ENCODE results near the gene IRX4.

Gene IRX4

DNA sequence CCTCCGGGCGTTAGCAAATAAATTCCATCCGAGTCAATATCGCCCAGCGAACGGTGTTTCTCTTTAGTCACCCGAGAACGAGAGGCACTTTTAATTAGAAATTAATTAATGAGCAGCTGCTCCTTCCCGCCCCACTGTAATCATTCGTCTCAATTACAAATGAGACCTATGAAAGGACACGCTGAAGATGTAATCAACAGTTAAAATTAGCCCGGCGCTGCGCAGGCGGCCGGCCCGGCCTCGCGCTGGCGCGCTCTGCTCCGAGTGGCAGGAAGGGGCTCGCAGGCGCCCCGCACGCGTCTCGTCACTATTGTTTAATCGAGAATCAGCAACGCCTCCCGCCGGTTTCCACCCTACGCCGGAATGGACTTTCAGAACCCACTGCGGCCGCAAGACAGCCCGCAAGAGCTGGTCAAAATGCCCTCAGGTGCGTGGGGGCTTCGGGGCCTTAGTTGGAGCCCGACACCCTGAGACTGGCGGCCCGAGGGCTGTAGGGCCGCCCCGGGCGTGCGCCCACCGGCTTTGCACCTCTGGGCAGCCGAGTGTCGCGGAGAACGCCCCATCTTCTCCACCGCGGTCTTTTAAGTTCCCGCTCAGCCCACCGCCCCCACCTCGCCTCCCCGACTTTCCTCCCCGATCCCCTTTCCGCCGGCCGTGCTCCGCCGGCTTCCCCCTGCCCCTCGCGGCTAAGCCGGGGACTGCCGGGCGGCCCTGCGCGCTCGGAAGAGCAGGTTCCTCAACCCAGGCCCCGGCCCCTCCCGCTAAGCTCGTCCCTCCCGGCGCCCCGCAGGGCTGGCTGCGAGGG, 597 bp upstream of the IRX4 start:
- Histone ChIP-seq H3K4me3 (IDR thresholded peaks at IDR 0.05; ENCODE audit: insufficient read depth, low read depth, low read length) (no peak overlapping the region), H3K4me2 (no peak overlapping the region), H3K4me1 (ENCODE audit: low read depth, poor library complexity, severe bottlenecking) (no peaks in the 10 kb centered on the region), H3K36me3 (ENCODE audit: insufficient read depth) (no peaks in the 10 kb centered on the region), H2AFZ (ENCODE audit: low read depth) (no peak overlapping the region), H3K9ac (no peak overlapping the region), H3K79me2 (ENCODE audit: insufficient read depth, low read depth) (no peaks in the 10 kb centered on the region), H4K20me1 (ENCODE audit: insufficient read depth) (no peaks in the 10 kb centered on the region), H3K27ac (no peak overlapping the region), H3K27me3 (ENCODE audit: insufficient read depth, low read depth) (0 out of 2 replicates have a peak, but pooled peaks cover 2% of the 10 kb centered on the region)
- TF ChIP-seq, protein P1, sequence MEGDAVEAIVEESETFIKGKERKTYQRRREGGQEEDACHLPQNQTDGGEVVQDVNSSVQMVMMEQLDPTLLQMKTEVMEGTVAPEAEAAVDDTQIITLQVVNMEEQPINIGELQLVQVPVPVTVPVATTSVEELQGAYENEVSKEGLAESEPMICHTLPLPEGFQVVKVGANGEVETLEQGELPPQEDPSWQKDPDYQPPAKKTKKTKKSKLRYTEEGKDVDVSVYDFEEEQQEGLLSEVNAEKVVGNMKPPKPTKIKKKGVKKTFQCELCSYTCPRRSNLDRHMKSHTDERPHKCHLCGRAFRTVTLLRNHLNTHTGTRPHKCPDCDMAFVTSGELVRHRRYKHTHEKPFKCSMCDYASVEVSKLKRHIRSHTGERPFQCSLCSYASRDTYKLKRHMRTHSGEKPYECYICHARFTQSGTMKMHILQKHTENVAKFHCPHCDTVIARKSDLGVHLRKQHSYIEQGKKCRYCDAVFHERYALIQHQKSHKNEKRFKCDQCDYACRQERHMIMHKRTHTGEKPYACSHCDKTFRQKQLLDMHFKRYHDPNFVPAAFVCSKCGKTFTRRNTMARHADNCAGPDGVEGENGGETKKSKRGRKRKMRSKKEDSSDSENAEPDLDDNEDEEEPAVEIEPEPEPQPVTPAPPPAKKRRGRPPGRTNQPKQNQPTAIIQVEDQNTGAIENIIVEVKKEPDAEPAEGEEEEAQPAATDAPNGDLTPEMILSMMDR (conservative IDR thresholded peaks at IDR 0.05; ENCODE audit: low read depth, low read length), result no peak

- Histone ChIP-seq H3K4me3 (IDR thresholded peaks at IDR 0.05; ENCODE audit: insufficient read depth, low read depth, low read length) (no peak overlapping the region), H3K9ac (no peak overlapping the region), H2AFZ (ENCODE audit: low read depth) (no peak overlapping the region), H3K36me3 (ENCODE audit: insufficient read depth) (no peaks in the 10 kb centered on the region), H3K79me2 (ENCODE audit: insufficient read depth, low read depth) (no peaks in the 10 kb centered on the region), H3K4me1 (ENCODE audit: low read depth, poor library complexity, severe bottlenecking) (no peaks in the 10 kb centered on the region), H3K27me3 (ENCODE audit: insufficient read depth, low read depth) (0 out of 2 replicates have a peak, but pooled peaks cover 2% of the 10 kb centered on the region), H4K20me1 (ENCODE audit: insufficient read depth) (no peaks in the 10 kb centered on the region), H3K4me2 (no peak overlapping the region), H3K27ac (no peak overlapping the region)
- TF ChIP-seq, protein P1 (conservative IDR thresholded peaks at IDR 0.05; ENCODE audit: low read depth, low read length), result no peak
Measured at GRCh38 chr5:1881731-1882336, 891 bp downstream of the IRX4 start.

DNA sequence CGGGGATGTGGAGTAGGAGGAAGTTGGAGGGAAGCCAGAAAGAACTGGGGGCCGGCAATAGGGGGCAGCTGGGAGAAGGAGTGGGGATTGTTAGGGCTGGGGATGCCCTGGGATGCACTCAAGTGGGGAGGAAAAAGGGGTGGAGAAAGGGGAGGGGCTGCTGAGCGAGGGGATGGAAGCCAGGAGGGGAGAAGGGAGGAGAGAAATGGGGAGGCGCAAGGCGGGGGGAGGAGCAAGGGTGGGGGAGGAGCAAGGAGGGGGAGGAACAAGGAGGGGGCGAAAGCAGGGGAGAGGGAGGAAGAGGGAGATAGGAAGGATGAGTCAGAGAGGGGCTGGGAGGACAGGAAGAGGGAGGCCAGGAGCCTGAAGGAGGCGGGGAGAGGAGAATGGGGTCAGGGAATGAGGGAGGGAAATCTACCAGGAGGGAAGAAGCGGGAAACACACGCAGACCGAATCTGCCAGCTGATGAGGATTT, 1.6 kb downstream of the IRX4 start:
- Histone ChIP-seq H4K20me1 (ENCODE audit: insufficient read depth) (no peaks in the 10 kb centered on the region), H3K4me3 (IDR thresholded peaks at IDR 0.05; ENCODE audit: insufficient read depth, low read depth, low read length) (no peak overlapping the region), H3K79me2 (ENCODE audit: insufficient read depth, low read depth) (no peaks in the 10 kb centered on the region), H3K36me3 (ENCODE audit: insufficient read depth) (no peaks in the 10 kb centered on the region), H3K27me3 (ENCODE audit: insufficient read depth, low read depth) (0 out of 2 replicates have a peak, but pooled peaks cover 2% of the 10 kb centered on the region), H3K9ac (no peak overlapping the region), H3K4me1 (ENCODE audit: low read depth, poor library complexity, severe bottlenecking) (no peaks in the 10 kb centered on the region), H3K4me2 (no peak overlapping the region), H3K27ac (no peak overlapping the region), H2AFZ (ENCODE audit: low read depth) (no peak overlapping the region)
- TF ChIP-seq, protein P1 (conservative IDR thresholded peaks at IDR 0.05; ENCODE audit: low read depth, low read length), result no peak

DNA sequence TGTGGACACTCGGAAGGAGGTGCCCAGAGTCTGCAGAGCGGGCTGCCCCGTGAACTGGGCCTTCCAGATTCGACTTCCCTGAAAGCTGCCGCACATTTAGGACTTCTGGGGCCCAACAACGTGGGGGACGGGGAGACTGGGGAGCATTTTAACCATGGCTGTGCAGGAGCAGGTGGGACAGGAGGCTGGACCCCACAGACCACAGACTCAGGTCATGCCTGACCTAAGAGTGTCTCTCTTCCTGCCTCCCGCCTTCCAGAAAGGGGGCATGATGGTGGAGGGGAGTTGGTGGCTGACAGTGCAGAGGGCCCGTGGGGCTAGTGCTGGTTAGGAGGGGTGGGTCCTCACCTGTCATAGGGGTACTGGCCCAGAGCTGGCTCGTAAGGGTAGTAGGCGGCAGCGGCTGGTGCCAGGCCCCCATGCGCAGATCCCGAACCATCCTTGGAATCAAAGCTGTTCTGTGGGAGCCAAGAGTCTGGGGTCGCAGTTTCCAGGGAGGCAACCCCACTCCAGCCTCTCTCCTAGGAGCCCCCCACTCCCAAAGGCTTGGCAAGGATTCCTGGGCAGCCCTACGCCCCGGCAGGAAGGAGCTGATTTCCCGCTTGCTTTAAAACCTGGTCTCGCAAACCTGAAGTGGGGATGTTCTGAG, 2.2 kb downstream of the IRX4 start:
- TF ChIP-seq, protein P1 (conservative IDR thresholded peaks at IDR 0.05; ENCODE audit: low read depth, low read length), result no peak
- no peak overlapping the region for H3K4me2 ChIP-seq
- no peak overlapping the region for H3K27ac ChIP-seq
- no peaks in the 10 kb centered on the region for H3K36me3 ChIP-seq (ENCODE audit: insufficient read depth)
- H2AFZ ChIP-seq (ENCODE audit: low read depth), result no peak overlapping the region
- no peaks in the 10 kb centered on the region for H4K20me1 ChIP-seq (ENCODE audit: insufficient read depth)
- H3K4me1 ChIP-seq (ENCODE audit: low read depth, poor library complexity, severe bottlenecking), result no peaks in the 10 kb centered on the region
- no peak overlapping the region for H3K4me3 ChIP-seq (IDR thresholded peaks at IDR 0.05; ENCODE audit: insufficient read depth, low read depth, low read length)
- no peak overlapping the region for H3K9ac ChIP-seq
- 0 out of 2 replicates have a peak, but pooled peaks cover 2% of the 10 kb centered on the region for H3K27me3 ChIP-seq (ENCODE audit: insufficient read depth, low read depth)
- H3K79me2 ChIP-seq (ENCODE audit: insufficient read depth, low read depth), result no peaks in the 10 kb centered on the region

Data from KMS-11 (cell line).